ENCODE data around the gene SLIT3.

DNA sequence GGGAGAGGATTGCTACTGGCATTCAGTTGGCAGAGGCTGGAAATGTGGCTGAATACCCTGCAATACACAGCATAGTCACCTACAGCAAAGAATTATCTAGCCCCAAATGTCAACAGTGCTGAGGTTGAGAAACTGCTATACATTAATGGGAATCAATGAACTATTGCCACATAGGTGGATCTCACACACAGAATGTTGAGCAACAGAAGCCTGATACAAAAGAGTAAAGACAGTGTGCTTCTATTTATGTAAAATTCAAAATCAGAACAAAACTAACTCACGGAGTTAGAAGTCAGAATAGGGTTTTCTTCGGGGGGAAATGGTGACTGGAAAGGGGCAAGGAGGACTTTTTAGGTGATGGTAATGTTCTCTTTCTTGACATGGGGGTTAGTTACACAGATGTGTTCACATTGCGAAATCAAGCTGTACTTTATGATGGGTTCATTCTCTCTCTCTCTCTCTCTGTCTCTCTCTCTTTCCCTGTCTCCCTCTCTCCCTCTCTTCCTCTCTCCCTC is 676.0 kb downstream of the SLIT3 start:
- TF ChIP-seq NRF1 (conservative IDR thresholded peaks at IDR 0.05 in 1 of 2, IDR thresholded peaks at IDR 0.05 in 1 of 2) (no peak), MBD2 (IDR thresholded peaks at IDR 0.05; ENCODE audit: borderline replicate concordance, low read depth) (no peak), ELF1 (tag; IDR thresholded peaks at IDR 0.05) (no peak)
- TF ChIP-seq, protein P1, sequence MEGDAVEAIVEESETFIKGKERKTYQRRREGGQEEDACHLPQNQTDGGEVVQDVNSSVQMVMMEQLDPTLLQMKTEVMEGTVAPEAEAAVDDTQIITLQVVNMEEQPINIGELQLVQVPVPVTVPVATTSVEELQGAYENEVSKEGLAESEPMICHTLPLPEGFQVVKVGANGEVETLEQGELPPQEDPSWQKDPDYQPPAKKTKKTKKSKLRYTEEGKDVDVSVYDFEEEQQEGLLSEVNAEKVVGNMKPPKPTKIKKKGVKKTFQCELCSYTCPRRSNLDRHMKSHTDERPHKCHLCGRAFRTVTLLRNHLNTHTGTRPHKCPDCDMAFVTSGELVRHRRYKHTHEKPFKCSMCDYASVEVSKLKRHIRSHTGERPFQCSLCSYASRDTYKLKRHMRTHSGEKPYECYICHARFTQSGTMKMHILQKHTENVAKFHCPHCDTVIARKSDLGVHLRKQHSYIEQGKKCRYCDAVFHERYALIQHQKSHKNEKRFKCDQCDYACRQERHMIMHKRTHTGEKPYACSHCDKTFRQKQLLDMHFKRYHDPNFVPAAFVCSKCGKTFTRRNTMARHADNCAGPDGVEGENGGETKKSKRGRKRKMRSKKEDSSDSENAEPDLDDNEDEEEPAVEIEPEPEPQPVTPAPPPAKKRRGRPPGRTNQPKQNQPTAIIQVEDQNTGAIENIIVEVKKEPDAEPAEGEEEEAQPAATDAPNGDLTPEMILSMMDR (IDR thresholded peaks at IDR 0.05 in 2 of 3, conservative IDR thresholded peaks at IDR 0.05 in 1 of 3; ENCODE audit: insufficient read depth in 2 of 3, low read depth in 1 of 3, low read length in 3 of 3) = no peak
